Hepatocyte (in vitro differentiated cells): ENCODE results near the gene CELF5. TPM values are rescaled to one million over a fixed set of nuclear protein-coding genes. Genes with fewer than 3 reads are reported as not detected.

ENCODE experiments used
- DNase-seq: peaks from one replicate; pipeline ENCODE4 v3.0.0-alpha.2; 2016; ENCODE audit warnings: low spot score
- H2AFZ ChIP-seq: fragments of 200-600 bp; sonication (generic); 2 replicates; pipeline ENCODE4 v1.6.0; 2016; ENCODE audit warnings: antibody characterized with exemption, mild to moderate bottlenecking
- H3K27ac ChIP-seq: fragments of 200-600 bp; sonication (generic); 2 replicates; pipeline ENCODE4 v1.5.1; 2016; ENCODE audit warnings: mild to moderate bottlenecking
- H3K27me3 ChIP-seq: fragments of 200-600 bp; sonication (generic); 2 replicates; pipeline ENCODE4 v1.6.1; 2016
- H3K36me3 ChIP-seq: fragments of 200-600 bp; sonication (generic); replicated peaks from 2 replicates; pipeline ENCODE4 v1.5.1; 2016; ENCODE audit warnings: low read depth; ENCODE audit not compliant: insufficient read depth
- H3K4me1 ChIP-seq: fragments of 200-600 bp; sonication (generic); 2 replicates; pipeline ENCODE4 v1.5.1; 2016; ENCODE audit warnings: mild to moderate bottlenecking, moderate library complexity; ENCODE audit not compliant: insufficient read depth
- H3K4me2 ChIP-seq: fragments of 200-600 bp; sonication (generic); 2 replicates; pipeline ENCODE4 v1.6.0; 2016
- H3K4me3 ChIP-seq: fragments of 200-600 bp; sonication (generic); 2 replicates; pipeline ENCODE4 v1.5.1; 2016; ENCODE audit warnings: mild to moderate bottlenecking
- H3K79me2 ChIP-seq: fragments of 200-600 bp; sonication (generic); 2 replicates; pipeline ENCODE4 v1.6.0; 2017; ENCODE audit warnings: mild to moderate bottlenecking
- H3K9me2 ChIP-seq: fragments of 200-600 bp; sonication (generic); replicated peaks from 2 replicates; pipeline ENCODE4 v1.6.0; 2017; ENCODE audit warnings: mild to moderate bottlenecking; ENCODE audit not compliant: insufficient read depth
- H3K9me3 ChIP-seq: fragments of 200-600 bp; sonication (generic); 2 replicates; pipeline ENCODE4 v1.5.1; 2016; ENCODE audit warnings: low read depth, mild to moderate bottlenecking
- H4K20me1 ChIP-seq: fragments of 200-600 bp; sonication (generic); 2 replicates; pipeline ENCODE4 v1.6.0; 2016; ENCODE audit warnings: mild to moderate bottlenecking; ENCODE audit not compliant: insufficient read depth, poor library complexity, severe bottlenecking
- EZH2 ChIP-seq: fragments of 200-600 bp; sonication (generic); IDR thresholded peaks from 2 replicates; pipeline ENCODE4 v1.6.1; 2016; ENCODE audit warnings: antibody characterized with exemption, mild to moderate bottlenecking, borderline replicate concordance
- EZH2phosphoT487 ChIP-seq: fragments of 200-600 bp; sonication (generic); IDR thresholded peaks from one replicate; pipeline ENCODE4 v1.6.1; 2018; ENCODE audit warnings: antibody characterized with exemption, mild to moderate bottlenecking, low read depth, moderate library complexity; ENCODE audit not compliant: unreplicated experiment, severe bottlenecking
- WGBS: methylation state at CpG from one replicate; pipeline ENCODE4 v1.1.6; 2016; ENCODE audit warnings: low lambda C conversion rate; ENCODE audit errors: missing lambda C conversion rate; 5-methylcytosine and 5-hydroxymethylcytosine counted together
- polyA plus RNA-seq: library from polyadenylated mRNA; unstranded; fragments of >200 nt; fragmentation: Nextera tagmentation; extraction: Ambion mirVana; gene quantifications from 2 replicates; pipeline ENCODE4 v1.2.1, GENCODE V29; 2016
- total RNA-seq: library from RNA; depleted of rRNA; stranded (reverse); fragments of >200 nt; gene quantifications from 2 replicates; pipeline ENCODE4 v1.2.3, GENCODE V29; 2014
- TF ChIP-seq, protein P1 (sequence below): fragments of 200-600 bp; sonication (generic); IDR thresholded peaks from 2 replicates; pipeline ENCODE4 v1.5.1; 2016; ENCODE audit warnings: antibody characterized with exemption, mild to moderate bottlenecking; ENCODE audit not compliant: poor library complexity

The CELF5 gene
- total and polyA plus RNA-seq, 2 experiments from 2014 or later: 0.03 to 0.17 TPM

DNA sequence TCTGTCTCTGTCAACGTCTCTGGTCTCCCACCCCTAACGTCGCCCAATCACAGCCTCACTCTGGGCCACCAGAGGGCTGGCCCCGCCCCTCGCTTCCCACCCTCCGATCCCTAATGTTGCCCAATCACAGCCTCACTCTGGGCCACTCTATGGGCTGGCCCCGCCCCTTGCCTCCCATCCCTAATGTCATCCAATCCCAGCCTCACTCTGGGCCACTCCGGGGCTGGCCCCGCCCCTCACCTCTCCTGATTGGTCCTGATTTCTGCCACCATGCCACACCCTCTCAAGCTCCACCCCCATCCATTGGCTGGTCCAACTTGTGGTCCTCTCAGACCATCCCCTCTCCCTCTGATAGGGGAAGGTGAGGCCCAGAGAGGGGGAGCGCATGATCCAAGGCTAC lies 24.9 kb downstream of the CELF5 start:
- Histone ChIP-seq H4K20me1 (no peaks in the 10 kb centered on the region), H3K36me3 (no peaks in the 10 kb centered on the region), H3K27ac (no peak overlapping the region), H2AFZ (no peak overlapping the region), H3K4me3 (no peak overlapping the region), H3K27me3 (no peaks in the 10 kb centered on the region), H3K9me3 (no peaks in the 10 kb centered on the region), H3K4me2 (no peak overlapping the region), H3K9me2 (no peaks in the 10 kb centered on the region), H3K79me2 (no peaks in the 10 kb centered on the region), H3K4me1 (no peaks in the 10 kb centered on the region)
- TF ChIP-seq, protein P1, sequence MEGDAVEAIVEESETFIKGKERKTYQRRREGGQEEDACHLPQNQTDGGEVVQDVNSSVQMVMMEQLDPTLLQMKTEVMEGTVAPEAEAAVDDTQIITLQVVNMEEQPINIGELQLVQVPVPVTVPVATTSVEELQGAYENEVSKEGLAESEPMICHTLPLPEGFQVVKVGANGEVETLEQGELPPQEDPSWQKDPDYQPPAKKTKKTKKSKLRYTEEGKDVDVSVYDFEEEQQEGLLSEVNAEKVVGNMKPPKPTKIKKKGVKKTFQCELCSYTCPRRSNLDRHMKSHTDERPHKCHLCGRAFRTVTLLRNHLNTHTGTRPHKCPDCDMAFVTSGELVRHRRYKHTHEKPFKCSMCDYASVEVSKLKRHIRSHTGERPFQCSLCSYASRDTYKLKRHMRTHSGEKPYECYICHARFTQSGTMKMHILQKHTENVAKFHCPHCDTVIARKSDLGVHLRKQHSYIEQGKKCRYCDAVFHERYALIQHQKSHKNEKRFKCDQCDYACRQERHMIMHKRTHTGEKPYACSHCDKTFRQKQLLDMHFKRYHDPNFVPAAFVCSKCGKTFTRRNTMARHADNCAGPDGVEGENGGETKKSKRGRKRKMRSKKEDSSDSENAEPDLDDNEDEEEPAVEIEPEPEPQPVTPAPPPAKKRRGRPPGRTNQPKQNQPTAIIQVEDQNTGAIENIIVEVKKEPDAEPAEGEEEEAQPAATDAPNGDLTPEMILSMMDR: no peak
- no peak for DNase-seq
- 78% methylated on average over 4 of the region's 10 CpGs for WGBS

GRCh38 chr19:3250675-3251074 lies 26.2 kb downstream of the CELF5 start:
- Histone ChIP-seq H3K27ac (no peak overlapping the region), H3K4me2 (no peak overlapping the region), H3K79me2 (no peaks in the 10 kb centered on the region), H3K4me1 (no peaks in the 10 kb centered on the region), H3K9me2 (no peaks in the 10 kb centered on the region), H2AFZ (no peak overlapping the region), H3K27me3 (no peaks in the 10 kb centered on the region), H4K20me1 (no peaks in the 10 kb centered on the region), H3K4me3 (no peak overlapping the region), H3K36me3 (no peaks in the 10 kb centered on the region), H3K9me3 (no peaks in the 10 kb centered on the region)
- WGBS: 84% methylated on average over 7 of the region's 7 CpGs
- TF ChIP-seq, protein P1: peak; percentile 25
- TF ChIP-seq EZH2: no peak
- DNase-seq: no peak

DNA sequence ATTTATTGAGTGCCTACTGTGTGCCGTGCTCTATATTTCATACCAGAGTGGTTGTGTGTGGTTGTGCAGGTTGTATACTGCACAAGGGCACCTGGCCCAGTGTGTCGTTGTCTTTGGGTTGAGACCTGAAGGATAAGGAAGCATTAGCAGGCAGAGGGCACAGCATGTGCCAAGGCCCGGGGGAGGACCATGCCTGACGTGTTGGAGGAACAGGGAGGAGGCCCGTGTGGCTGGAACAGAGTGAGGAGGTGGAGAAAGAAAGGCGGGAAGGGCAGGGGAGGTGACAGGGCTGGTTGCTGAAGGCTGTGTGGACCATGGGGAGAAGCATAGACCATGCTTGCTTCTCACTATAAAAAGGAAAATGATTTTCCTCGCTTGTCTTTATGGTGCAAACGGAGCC lies 26.8 kb downstream of the CELF5 start:
- no peaks in the 10 kb centered on the region for H3K9me2 ChIP-seq
- H3K9me3 ChIP-seq: no peaks in the 10 kb centered on the region
- WGBS: 85% methylated on average over 8 of the region's 8 CpGs
- no peaks in the 10 kb centered on the region for H3K4me1 ChIP-seq
- H3K79me2 ChIP-seq: no peaks in the 10 kb centered on the region
- no peak overlapping the region for H3K27ac ChIP-seq
- no peak overlapping the region for H3K4me2 ChIP-seq
- H3K36me3 ChIP-seq: no peaks in the 10 kb centered on the region
- no peaks in the 10 kb centered on the region for H4K20me1 ChIP-seq
- H3K27me3 ChIP-seq: no peaks in the 10 kb centered on the region
- H2AFZ ChIP-seq: no peak overlapping the region
- no peak for DNase-seq
- no peak overlapping the region for H3K4me3 ChIP-seq
- TF ChIP-seq, protein P1: no peak
- TF ChIP-seq EZH2 (no peak), EZH2phosphoT487 (no peak)

GRCh38 chr19:3252650-3253049 lies 28.2 kb downstream of the CELF5 start:
- TF ChIP-seq EZH2phosphoT487 (no peak), EZH2 (no peak)
- TF ChIP-seq, protein P1: no peak
- H3K4me1 ChIP-seq: no peaks in the 10 kb centered on the region
- no peaks in the 10 kb centered on the region for H3K27me3 ChIP-seq
- H3K4me3 ChIP-seq: no peak overlapping the region
- H3K9me2 ChIP-seq: no peaks in the 10 kb centered on the region
- no peak overlapping the region for H2AFZ ChIP-seq
- no peaks in the 10 kb centered on the region for H3K79me2 ChIP-seq
- no peak overlapping the region for H3K4me2 ChIP-seq
- H3K36me3 ChIP-seq: no peaks in the 10 kb centered on the region
- H4K20me1 ChIP-seq: no peaks in the 10 kb centered on the region
- H3K27ac ChIP-seq: no peak overlapping the region
- no peaks in the 10 kb centered on the region for H3K9me3 ChIP-seq
- 93% methylated on average over 2 of the region's 2 CpGs for WGBS
- DNase-seq: no peak
